Liver (tissue), 9 donors: ENCODE measurements around the gene SLC9A3. TPM values are rescaled to one million over a fixed set of nuclear protein-coding genes. Genes with fewer than 3 reads are reported as not detected.

Source experiments
- DNase-seq: peaks from one replicate; pipeline ENCODE4 v3.0.0-alpha.2; 2017; ENCODE audit warnings: low spot score
- H3K27ac ChIP-seq, 2 donors: one replicate each; pipeline ENCODE4 v1.7.0; 2013; ENCODE audit warnings: inconsistent platforms in 2 of 2, low read length in 2 of 2, control low read depth in 1 of 2, low read depth in 1 of 2, mild to moderate bottlenecking in 1 of 2
- H3K27me3 ChIP-seq, 4 donors: one replicate each; pipeline versions ENCODE4 v1.6.1 to v1.7.0; 2013; ENCODE audit warnings: low read length in 3 of 4, inconsistent platforms in 1 of 4, mild to moderate bottlenecking in 1 of 4, moderate library complexity in 1 of 4; ENCODE audit not compliant: control insufficient read depth in 4 of 4, insufficient read depth in 4 of 4
- H3K36me3 ChIP-seq, 4 donors: one replicate each; pipeline versions ENCODE4 v1.6.1 to v1.7.0; 2013; ENCODE audit warnings: low read length in 3 of 4, mild to moderate bottlenecking in 3 of 4, low read depth in 1 of 4, moderate library complexity in 1 of 4; ENCODE audit not compliant: control insufficient read depth in 4 of 4, insufficient read depth in 3 of 4
- H3K4me1 ChIP-seq, 4 donors: one replicate each; pipeline versions ENCODE4 v1.6.1 to v1.7.0; 2013; ENCODE audit warnings: low read length in 3 of 4, mild to moderate bottlenecking in 3 of 4, moderate library complexity in 1 of 4; ENCODE audit not compliant: control insufficient read depth in 4 of 4, insufficient read depth in 4 of 4
- H3K4me3 ChIP-seq, 3 donors: one replicate each; pipeline versions ENCODE4 v1.6.1 to v1.7.0; 2013; ENCODE audit warnings: low read length in 3 of 3, control low read depth in 1 of 3, low read depth in 1 of 3, mild to moderate bottlenecking in 1 of 3
- H3K9ac ChIP-seq, 2 donors: one replicate each; pipeline ENCODE4 v1.7.0; 2013; ENCODE audit warnings: low read length in 2 of 2, mild to moderate bottlenecking in 2 of 2, moderate library complexity in 2 of 2, control low read depth in 1 of 2, low read depth in 1 of 2
- H3K9me3 ChIP-seq, 4 donors: one replicate each; pipeline versions ENCODE4 v1.6.1 to v1.7.0; 2013; ENCODE audit warnings: low read length in 3 of 4; ENCODE audit not compliant: control insufficient read depth in 4 of 4
- FOXA2 ChIP-seq: IDR thresholded peaks from 2 replicates; pipeline ENCODE4 v1.6.1; 2016; ENCODE audit warnings: antibody characterized with exemption
- GABPA ChIP-seq, 2 donors: IDR thresholded peaks in 1 of 2; conservative IDR thresholded peaks in 1 of 2; 2 replicates each; pipeline ENCODE4 v1.6.1; 2016; ENCODE audit warnings: antibody characterized with exemption in 2 of 2, mild to moderate bottlenecking in 1 of 2, moderate library complexity in 1 of 2
- HNF4A ChIP-seq, 2 donors: conservative IDR thresholded peaks; 2 replicates each; pipeline ENCODE4 v1.6.1; 2016; ENCODE audit warnings: antibody characterized with exemption in 2 of 2, mild to moderate bottlenecking in 2 of 2
- MAX ChIP-seq: IDR thresholded peaks from 2 replicates; pipeline ENCODE4 v1.6.1; 2016; ENCODE audit warnings: antibody characterized with exemption
- NR2F2 ChIP-seq: IDR thresholded peaks from 2 replicates; pipeline ENCODE4 v1.6.1; 2016; ENCODE audit warnings: antibody characterized with exemption
- RAD21 ChIP-seq, 2 donors: IDR thresholded peaks; 2 replicates each; pipeline ENCODE4 v1.6.1; 2016; ENCODE audit warnings: antibody characterized with exemption in 2 of 2, mild to moderate bottlenecking in 2 of 2
- SP1 ChIP-seq: IDR thresholded peaks from 2 replicates; pipeline ENCODE4 v1.6.1; 2018; ENCODE audit warnings: antibody characterized with exemption, mild to moderate bottlenecking
- TAF1 ChIP-seq: conservative IDR thresholded peaks from 2 replicates; pipeline ENCODE4 v1.6.1; 2016; ENCODE audit warnings: antibody characterized with exemption, mild to moderate bottlenecking
- YY1 ChIP-seq: IDR thresholded peaks from 2 replicates; pipeline ENCODE4 v1.6.1; 2016; ENCODE audit warnings: antibody characterized with exemption, mild to moderate bottlenecking
- ZBTB33 ChIP-seq: IDR thresholded peaks from 2 replicates; pipeline ENCODE4 v1.6.1; 2016; ENCODE audit warnings: antibody characterized with exemption
- WGBS: extraction: QIAGEN DNeasy Blood & Tissue Kit; methylation state at CpG from one replicate; pipeline ENCODE4 v1.1.7; 2013; 5-methylcytosine and 5-hydroxymethylcytosine counted together
- polyA plus RNA-seq, 2 donors: library from polyadenylated mRNA; stranded (reverse) in 1 of 2; unstranded in 1 of 2; fragments of 200-250 nt in 1 of 2; fragments of >200 nt in 1 of 2; fragmentation: Nextera tagmentation in 1 of 2; extraction: Ambion mirVana in 1 of 2; gene quantifications; one replicate each; pipeline versions ENCODE4 v1.2.1 to v1.2.3, GENCODE V29; 2013 to 2015
- total RNA-seq, 2 donors: library from RNA; depleted of rRNA; stranded (reverse); fragments of >200 nt; gene quantifications; one replicate each; pipeline ENCODE4 v1.2.3, GENCODE V29; 2014
- TF ChIP-seq, protein P1 (sequence below): IDR thresholded peaks from 2 replicates; pipeline ENCODE4 v1.6.1; 2016; ENCODE audit warnings: antibody characterized with exemption
- TF ChIP-seq, protein P2 (sequence below): fragments of 150-350 bp; IDR thresholded peaks from 2 replicates; pipeline ENCODE4 v1.5.1; 2017; ENCODE audit warnings: improper control_type of control experiment, low read depth, low read length; ENCODE audit not compliant: missing input control
- donor health status: healthy.
- donor health status: healthy.
- donor health status: healthy.
- donor health status: healthy.
- donor health status: healthy.

Gene SLC9A3
- total and polyA plus RNA-seq, 4 donors, result 0.31 to 1.0 (median 0.67) TPM

DNA sequence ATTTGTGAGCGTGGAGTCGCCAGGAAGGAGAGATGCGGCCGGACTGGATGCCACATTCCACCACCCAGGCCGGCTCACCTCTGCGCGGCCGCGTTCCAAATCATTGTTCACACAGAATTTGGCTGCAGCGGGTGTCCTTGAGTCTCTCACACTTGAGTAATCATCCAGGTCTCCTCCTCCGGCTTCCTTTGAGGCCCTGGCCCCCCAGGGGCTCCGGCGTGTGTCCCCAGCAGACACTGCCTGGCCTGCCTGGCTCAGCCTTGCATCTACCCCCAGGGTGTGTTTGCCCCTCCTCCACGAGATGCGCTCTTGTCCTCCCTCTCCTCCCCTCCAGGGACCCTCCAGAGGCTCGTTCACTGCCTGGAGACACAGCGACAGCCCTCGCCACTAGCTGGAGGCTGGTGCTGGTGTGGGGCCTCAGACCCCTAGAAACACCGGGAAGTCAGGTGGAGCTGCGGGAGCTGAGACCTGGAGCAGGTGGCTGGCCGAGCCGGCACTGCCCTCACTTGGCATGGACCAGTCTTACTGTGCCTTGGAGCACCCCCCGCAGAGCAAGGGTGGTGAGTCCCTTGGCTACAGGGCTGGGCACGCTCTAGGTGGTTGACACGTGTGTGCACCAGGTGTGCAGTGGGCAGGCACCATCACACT is 7.0 kb upstream of the SLC9A3 start:
- H3K27ac ChIP-seq, result no peak overlapping the region
- H3K4me3 ChIP-seq, result no peak overlapping the region
- WGBS, result 68% methylated on average over 25 of the region's 25 CpGs
- H3K9ac ChIP-seq, result no peak overlapping the region
- H3K4me1 ChIP-seq, result no peaks in the 10 kb centered on the region
- no peaks in the 10 kb centered on the region for H3K9me3 ChIP-seq
- H3K36me3 ChIP-seq, result no peaks in the 10 kb centered on the region
- H3K27me3 ChIP-seq, result peaks cover 5 to 17% (median 11%) of the 10 kb centered on the region in 4 donors
- TF ChIP-seq, protein P1, sequence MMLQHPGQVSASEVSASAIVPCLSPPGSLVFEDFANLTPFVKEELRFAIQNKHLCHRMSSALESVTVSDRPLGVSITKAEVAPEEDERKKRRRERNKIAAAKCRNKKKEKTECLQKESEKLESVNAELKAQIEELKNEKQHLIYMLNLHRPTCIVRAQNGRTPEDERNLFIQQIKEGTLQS, result no peak
- TF ChIP-seq SP1 (no peak), YY1 (no peak), GABPA (IDR thresholded peaks at IDR 0.05 in 1 of 2, conservative IDR thresholded peaks at IDR 0.05 in 1 of 2) (no peak), NR2F2 (no peak)
- no peak for DNase-seq

- Histone ChIP-seq H3K36me3 (no peaks in the 10 kb centered on the region), H3K4me1 (no peaks in the 10 kb centered on the region), H3K27me3 (peaks cover 8 to 19% (median 11%) of the 10 kb centered on the region in 4 donors), H3K4me3 (no peak overlapping the region), H3K27ac (no peak overlapping the region), H3K9ac (no peak overlapping the region), H3K9me3 (no peaks in the 10 kb centered on the region)
- WGBS, result 60% methylated on average over 24 of the region's 24 CpGs
- TF ChIP-seq RAD21 (IDR thresholded peaks at IDR 0.05) (no peak), GABPA (IDR thresholded peaks at IDR 0.05 in 1 of 2, conservative IDR thresholded peaks at IDR 0.05 in 1 of 2) (no peak), YY1 (no peak), HNF4A (conservative IDR thresholded peaks at IDR 0.05) (no peak), FOXA2 (no peak), NR2F2 (no peak), SP1 (no peak), TAF1 (no peak), ZBTB33 (no peak), MAX (no peak)
- TF ChIP-seq, protein P2, sequence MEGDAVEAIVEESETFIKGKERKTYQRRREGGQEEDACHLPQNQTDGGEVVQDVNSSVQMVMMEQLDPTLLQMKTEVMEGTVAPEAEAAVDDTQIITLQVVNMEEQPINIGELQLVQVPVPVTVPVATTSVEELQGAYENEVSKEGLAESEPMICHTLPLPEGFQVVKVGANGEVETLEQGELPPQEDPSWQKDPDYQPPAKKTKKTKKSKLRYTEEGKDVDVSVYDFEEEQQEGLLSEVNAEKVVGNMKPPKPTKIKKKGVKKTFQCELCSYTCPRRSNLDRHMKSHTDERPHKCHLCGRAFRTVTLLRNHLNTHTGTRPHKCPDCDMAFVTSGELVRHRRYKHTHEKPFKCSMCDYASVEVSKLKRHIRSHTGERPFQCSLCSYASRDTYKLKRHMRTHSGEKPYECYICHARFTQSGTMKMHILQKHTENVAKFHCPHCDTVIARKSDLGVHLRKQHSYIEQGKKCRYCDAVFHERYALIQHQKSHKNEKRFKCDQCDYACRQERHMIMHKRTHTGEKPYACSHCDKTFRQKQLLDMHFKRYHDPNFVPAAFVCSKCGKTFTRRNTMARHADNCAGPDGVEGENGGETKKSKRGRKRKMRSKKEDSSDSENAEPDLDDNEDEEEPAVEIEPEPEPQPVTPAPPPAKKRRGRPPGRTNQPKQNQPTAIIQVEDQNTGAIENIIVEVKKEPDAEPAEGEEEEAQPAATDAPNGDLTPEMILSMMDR, result no peak
- DNase-seq, result no peak
Measured at GRCh38 chr5:530001-530955, 6.0 kb upstream of the SLC9A3 start.
